T-helper 9 cell (primary cell): ENCODE measurements around the gene ARL15.

Source experiments
- DNase-seq: peaks from one replicate; pipeline ENCODE4 v3.0.0-alpha.2; 2020

The ARL15 gene

DNA sequence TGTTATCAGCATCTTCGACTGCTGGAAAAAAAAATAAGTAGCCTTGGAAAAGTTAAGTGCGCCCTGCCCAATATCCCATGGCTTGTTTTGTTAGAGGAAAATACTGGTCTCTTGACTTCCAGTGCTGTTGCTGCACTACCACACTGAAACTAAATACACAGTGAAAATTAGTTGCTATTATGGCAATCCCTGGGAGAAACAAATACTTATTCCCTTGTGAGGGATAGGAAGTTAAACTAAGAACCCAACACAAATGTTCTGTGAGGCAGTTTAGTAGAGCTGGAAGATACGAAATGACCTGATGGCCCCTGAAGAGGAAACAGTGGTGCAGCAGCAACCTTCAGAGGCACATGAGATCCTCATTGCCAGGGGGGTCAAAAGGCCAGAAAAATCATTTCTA, 164.0 kb downstream of the ARL15 start:
- no peak for DNase-seq

DNA sequence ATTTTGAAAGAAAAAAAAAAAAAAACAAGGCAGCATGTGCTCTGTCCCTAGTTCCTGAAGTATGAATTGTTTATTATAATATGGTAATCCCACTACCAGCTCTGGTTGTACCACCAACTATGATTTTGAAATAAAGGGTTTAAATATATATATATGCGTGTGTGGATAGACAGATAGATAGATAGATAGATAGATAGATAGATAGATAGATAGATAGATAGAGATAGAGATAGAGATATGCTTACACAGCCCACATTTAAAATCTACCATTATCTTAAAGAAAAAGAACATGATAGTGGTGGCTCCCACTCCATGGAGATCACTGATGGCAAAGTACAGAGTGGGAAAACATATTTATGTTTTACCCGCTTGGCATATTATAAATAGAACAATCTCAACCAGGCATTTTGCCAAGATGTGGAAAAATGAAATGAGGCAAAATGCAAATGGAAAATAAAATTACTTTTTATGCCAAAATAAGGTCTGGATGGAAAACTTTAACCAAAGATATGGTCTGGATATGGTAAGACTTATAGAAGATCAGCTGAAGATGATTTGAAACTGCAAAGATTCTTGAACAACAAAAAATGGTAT, 170.0 kb downstream of the ARL15 start:
- DNase-seq = no peak

DNA sequence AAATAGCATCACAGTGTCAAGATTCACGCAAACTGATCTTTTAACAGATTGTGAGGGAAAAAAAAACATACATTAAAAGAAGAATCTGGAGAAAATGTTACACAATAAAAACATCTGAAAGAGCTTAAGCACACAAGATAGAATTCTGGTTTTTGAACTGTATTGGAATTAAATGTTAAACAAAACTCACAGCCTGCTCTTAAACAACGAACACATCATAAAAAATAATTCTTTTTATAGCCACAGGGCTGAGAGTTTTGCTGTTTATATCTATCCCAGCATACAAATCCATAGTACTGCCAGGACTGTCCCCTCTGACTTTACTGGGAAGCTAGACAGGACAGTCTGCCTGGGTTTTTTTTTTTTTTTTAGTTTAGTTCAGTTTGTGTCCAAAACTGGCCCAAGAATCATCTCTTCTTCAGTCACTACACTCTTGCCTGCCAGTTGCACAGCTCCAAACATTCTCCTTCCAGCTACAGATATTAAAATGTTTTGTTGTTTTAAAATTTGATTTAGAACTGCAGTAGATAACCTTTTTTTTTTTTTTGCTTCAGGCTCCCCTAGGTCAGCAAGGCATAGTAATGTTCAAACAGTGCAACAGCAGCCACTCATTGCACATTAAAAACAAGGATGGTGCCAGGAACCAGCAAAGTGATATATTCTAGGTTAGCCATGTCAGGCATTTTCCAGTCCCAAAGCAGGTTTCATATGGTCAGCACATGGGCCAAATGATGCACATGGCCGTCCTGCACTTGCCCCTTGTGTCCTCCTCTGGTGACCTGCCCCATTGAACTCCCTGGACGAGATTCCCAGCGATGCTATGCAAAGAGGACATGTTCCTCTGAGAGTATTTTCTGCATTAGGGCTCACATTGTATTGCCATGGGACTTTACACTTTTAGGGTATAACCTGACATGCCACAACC, 173.6 kb downstream of the ARL15 start:
- no peak for DNase-seq

DNA sequence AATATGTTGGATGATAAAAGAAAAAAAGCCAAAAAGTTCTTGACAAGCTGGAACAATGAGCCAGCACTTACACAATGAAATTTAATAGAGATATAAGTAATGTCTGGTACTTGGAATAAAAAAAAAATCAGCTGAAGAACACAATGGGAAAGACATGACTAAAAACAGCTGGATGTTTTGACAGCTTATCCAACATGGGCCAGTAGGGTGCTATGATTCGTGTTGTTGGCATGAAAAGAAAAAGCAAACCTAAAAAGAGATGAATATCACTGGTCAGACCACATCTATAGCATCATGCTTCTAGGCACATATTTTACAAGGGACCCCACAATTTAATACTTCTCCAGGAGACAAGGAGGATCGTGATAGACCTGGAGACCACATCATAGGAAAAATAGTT, 175.3 kb downstream of the ARL15 start:
- DNase-seq = no peak

DNA sequence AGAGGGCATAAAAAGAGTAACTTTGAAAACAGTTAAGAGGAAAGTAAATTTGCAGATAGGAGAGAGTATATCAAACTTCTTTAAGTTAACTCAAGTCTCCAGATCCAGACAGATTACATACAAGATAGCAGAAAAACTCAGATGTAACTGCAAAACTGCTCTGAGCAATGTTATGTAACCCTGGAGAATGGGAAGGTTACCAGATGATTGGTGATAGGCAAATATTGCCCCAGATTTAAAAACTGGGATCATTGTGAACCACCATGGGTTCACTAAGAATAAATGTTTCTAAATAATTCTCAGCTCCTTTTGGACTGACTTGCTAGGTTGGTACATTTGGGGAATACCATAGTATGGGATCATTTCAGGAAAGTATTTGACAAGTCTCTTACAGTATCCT, 176.5 kb downstream of the ARL15 start:
- DNase-seq = no peak

DNA sequence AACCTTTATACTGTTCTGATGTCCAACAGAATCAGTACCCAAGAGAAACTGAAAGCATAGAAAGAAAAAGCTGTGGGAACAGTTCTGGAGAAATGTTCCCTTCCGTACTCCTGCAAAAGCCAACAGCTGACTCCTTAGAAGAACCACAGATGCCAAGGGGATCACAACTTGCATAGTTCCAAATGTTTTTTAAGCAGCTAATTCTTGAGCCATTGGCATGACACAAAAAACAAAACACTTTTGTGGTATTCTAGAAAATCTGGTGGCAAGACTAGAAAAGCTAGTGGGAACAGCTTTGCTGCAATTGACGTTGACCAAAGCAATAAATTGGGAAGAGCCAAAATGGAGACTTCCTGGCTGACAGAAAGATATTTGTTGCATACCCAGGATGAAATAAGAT, 189.9 kb downstream of the ARL15 start:
- DNase-seq = no peak

DNA sequence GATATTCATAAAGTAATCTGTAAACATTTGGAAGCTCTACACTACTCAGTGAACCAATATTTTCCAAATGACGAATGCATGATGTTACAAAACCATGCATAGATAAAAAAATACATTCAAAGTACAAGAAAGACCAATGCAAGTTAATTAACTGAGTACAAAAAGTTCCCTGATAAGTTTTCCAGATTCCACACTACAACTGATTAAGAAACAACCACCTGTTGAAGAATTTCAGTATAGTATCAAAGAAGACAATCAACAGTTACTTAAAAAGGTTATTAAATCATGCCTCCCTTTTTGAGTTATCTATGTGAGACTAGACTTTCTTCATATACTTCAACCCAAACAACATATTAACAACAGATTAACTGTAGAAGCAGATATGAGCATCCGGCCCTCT, 192.4 kb downstream of the ARL15 start:
- DNase-seq = no peak

DNA sequence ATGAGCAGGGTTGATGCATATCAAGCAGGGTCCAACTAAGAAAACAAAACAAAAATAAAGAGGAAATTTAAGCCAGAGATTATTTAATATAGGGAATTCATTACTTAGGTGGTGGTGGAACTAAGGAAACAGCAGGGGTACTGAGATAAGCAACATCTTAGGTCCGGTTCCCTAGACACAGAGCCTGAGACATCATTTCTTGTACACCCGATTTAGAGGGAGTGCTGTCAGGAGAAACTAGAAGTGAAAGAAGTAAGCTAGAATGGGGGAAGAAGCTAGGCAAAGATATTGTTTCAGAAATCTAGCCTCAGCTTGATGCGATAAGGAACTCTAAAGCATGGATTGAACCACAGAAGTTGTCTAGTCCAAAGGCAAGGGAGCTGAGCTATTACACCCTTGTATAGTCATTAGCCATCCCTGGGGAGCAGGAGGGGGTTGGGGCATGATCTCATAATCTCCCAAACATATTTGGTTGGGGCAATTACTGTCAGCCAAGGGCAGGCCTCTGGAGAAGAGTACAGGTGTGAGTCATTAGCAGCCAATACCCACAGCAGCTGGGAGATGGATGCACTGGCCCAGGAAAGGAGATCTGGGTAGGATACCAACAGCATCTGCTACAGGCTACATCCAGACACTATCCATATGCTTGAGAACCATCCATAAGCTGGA, 194.5 kb downstream of the ARL15 start:
- DNase-seq = no peak

DNA sequence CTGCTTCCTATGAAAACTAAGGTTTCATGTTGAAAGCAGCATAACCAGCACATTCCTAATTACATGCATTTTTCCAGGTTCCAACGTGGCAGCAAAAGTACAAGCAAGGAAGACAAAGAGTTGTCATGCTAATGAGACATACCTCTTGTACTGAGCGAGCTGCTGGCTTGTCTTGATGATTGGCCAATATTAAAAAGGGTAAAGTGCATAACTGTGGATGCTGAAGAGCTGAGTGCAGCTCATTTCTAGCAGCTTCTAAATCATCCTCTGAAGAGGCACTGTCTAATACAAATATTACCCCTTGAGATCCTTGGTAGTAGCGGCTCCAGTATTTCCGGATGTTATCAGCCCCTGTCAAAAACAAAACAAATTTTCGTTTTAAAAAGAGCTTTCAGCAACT, 197.3 kb downstream of the ARL15 start:
- no peak for DNase-seq

DNA sequence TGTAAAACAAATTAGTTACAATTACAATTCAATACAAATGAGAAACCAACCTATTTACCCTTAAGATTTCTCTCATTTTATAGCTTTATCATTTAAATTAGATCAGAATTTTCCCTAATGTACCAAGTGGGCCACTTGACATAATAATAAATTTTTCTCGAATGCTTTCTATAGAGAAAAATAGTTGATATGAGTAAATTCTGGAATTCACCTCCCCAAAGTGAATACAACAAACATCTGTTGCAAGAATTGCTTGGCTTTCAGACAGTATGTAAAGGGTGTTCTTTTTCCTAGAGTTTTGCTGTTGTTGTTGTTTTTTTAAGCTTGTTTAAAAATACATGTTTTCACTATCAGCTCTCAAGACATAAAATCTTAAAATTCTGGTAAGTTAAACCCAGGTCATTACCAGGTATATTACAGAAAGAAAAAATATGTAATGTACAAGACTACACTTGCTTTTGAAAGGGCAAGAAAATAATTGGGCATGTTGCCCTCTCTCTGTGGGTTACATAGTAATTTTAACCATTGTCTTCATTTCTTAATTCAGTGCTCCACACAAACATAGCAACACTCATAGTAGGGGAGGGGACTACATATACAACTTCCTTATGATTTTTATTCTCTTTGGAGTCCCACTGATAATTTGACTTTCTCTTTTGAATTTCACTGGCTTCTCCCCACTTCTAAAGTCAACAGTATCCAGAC, 200.6 kb downstream of the ARL15 start:
- DNase-seq = no peak

DNA sequence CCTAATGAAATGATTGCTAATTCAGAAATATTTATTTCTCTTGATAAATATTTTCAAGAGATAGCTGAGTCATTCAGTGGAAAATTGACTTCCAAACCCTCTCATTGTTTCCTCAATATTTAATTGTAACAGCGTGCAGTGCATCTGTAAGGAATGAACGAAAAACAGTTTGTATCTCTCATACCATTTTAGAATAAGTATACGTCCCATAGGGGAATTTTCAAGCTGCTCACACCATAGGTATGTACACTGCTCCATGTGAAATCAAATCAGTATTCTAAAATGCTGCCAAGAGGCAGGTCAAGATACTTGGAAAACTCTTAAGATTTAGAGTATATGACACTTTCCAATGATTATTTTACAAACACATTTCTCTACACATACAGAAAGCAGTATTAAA, 202.2 kb downstream of the ARL15 start:
- no peak for DNase-seq

DNA sequence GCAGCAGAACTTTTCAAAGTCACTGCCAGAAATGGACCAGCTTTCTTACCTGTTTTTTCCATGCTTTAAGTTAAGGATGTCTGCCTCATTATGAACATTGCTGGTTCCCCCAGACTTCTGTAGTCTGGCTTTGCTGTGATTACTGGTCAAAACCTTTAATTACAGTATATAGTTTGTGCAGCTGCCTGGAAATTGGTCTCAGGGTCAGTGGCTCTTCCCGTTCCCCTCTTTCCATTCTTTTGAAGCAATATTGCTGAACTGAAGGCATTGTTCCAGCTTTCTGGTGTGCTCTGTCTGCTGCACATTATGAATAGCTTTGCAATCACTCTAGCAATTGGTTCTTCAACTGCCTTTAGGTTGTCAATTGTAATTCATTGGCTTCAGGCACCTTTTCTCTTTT, 206.5 kb downstream of the ARL15 start:
- no peak for DNase-seq

DNA sequence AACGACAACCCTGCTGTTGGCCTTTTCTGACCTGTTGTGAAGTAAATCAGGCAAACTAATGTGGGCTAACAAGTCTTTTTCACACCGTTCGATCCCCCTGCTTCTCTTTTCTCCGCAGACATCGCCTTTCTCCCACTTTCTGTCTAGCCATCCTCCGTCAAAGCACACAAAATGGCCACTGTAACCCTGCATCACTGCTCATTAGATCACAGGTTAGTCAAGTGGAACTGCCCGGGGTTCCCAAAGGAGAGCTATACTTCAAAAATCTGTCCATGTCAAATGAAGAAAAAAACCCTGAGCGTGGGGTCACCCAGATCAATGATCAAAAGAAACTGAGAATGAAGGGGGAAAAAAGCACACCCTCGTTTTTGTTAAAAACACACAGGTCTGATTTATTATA, 212.1 kb downstream of the ARL15 start:
- DNase-seq = no peak

DNA sequence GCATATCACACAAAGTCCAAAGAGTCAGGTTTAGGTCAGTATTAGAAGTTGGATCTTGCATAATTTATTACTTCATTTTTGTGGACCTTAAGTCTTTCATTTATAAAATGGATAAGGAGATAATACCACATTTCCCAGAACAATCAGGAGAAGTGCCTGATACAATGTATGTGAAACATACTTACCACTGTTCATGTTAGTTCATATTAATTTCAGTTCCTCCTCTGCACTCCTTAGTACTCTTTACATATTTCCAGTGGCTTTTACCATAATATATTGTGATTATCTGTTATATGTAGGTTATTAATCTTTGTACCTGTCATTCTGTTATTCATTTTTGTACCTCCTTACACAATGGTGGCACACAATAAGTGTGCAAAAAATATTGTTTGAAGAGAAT, 214.4 kb downstream of the ARL15 start:
- no peak for DNase-seq

DNA sequence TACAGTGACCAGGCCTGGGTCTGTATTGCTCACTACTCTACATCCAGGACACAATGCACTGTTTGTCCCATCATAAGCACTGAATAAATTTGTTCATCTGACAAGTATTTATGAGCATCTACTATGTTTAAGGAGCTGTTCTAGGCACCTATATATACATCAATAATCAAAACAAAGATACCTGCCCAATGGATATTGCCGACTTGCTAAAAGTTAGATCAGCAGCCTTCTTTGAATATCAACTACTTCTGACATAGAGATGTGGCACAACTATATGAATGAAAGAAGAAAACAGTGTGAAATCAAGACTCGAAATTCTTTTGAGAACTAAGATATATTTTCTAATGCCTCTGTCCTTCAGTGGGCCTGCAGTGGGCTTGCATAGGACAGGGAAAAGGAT, 215.7 kb downstream of the ARL15 start:
- no peak for DNase-seq

DNA sequence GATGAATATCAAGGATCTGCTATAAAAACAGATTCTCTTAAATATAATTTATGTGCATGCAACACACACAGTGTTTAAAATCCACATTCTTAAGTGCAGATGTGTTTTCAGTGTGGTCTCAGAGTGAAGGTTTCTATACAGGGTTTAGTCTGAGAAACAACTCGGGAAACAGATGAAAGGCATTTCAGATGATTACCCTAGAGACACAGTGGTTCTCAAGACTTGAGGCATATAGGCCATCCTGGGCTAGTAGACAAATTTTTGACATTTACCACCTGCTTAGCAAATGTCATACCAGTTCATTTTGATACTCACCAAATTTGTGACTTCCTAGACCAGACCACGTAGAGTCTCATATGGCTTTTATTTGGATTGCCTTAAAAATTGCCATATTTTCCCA, 216.5 kb downstream of the ARL15 start:
- DNase-seq = no peak

DNA sequence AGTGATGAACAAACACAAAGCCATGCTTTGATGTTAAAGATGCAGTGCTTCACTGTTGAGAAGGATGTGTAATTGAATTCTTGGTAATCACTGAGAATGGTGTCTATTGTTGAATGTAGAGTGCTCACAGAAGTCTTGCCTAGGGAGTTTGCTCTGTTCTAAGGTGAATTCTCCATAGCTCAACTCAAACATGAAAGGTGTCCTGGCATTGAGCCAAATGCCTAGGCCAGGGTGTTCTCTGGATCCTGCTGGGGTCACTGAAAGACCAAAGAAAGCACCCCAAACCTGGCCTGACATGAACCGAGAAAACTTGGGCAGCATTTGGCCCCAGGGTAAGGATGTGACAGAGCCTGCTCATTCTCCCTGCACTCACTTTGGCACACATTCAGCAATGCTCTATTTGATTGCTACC, 217.3 kb downstream of the ARL15 start:
- no peak for DNase-seq

DNA sequence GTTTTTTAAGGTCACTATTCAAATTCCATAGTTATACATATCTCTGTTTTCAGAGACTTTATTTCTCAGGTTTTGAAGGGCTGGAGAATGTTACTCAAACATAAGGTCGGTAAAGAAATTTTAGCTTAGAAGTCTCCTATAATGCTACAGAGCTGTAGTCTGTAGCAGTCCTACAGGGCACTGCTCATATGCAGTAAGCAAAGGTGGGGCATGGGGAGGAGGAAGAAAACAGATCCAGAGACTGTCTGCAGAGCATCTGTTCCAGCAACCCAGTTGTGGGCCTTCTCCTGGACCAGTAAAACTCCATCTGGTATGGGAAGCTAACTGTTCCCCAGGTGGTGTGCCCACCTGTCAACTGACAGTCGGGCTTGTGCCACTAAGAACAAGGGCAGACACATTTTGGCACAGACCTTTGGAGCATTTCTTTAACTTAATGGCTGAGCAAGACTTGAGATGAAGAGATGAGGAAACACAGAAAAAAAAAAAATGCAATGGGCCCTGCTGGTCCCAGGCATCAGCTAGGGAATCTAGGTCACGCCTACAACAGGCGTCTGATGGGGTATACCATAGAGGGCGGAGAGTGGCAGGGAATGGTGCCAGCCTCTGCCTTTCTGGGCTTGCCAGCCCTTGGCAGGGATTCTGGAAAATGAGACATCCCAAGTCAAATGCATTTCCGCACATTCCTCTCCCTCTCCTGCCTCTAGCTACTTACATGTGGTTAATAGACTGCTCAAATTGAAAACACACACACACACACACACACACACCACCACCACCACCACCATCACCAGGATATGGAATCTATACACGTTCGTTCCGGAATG, 218.9 kb downstream of the ARL15 start:
- no peak for DNase-seq

DNA sequence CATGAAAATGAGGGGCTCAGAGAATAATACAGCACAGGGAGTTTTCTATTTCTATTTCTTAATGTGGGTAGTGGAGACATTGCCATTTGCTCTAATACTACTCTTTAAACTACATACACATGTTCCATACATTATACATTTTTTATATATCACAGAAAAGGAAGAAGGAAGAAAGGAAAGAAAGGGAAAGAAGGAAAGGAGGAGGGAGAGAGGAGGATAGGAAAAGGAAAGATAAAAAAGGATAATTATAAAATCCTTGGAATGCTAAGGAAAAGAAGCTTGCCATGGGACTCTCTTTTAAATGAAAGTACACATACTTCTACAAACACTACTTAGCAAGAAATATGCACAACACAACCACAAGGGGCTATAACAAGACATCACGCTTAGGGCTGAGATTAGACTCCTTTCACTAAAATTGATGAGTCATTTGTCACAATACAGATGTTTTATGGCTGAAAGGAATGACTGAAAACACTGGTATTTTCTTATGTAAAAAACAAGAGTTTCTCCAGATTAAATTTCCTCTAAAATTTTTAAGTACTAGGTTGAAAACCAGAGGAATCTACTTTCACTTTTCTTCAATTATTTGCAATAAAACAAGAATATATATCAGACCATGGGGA, 219.8 kb downstream of the ARL15 start:
- DNase-seq = no peak

DNA sequence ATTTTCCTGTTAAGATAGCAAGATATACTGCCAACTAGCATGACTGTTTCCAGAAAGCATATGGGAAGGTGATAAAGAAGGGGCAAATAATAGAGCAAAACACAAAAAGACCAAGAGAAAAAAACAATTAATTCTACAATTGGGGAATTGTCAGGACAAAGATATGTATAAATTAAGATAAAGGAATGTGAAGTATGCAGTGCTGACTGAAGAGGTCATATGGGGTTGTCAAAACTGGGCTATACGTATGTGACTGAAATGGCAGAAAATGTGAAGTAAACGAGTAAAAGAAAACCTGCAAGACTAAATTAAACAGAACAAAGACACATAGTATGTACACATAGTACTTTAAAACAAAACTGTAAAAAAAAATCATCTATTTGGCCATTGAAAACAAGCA, 222.3 kb downstream of the ARL15 start:
- no peak for DNase-seq

DNA sequence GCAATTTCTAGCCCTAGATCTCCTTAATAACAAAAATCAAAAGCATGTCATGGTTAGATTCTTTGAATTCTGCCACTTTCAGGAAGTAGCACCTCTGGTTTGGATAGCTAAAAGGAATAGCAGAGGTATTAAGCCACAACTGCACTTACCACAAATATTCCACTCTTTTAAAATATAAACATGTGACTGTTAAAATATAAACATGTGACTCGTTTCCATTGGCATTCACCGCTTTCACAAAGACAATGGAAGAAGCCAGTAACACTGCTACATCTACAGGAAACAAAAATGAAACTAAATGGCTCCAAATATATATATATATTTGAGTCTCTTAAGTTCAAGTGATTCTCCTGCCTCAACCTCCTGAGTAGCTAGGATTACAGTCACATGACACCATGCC, 222.9 kb downstream of the ARL15 start:
- no peak for DNase-seq

DNA sequence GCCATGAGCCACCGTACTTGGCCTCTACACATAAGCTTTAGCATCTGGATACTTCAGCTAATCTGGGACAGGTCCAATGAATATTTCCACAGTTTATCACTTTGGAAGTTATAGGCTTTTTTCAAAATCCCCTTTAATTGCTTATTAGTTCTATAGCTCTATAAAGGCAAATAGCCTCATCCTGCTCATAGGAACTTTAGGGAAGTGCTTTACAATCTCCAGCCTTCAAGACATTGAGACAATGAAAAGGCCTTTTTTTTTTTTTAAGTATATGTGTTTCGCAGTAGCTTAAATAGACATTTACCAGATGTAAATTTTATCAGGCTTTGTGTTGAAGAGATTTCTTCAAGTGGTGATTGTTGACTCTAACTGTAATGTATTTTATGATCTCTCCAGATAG, 224.2 kb downstream of the ARL15 start:
- DNase-seq = no peak
